GM18502 (cell line): ENCODE data around the gene SCARB1.

Source experiments
- ATAC-seq: cut with Tn5 transposase; IDR thresholded peaks from one replicate; pipeline ENCODE4 v1.9.1; 2021; ENCODE audit warnings: mild to moderate bottlenecking; ENCODE audit not compliant: unreplicated experiment, poor library complexity

The SCARB1 gene

DNA sequence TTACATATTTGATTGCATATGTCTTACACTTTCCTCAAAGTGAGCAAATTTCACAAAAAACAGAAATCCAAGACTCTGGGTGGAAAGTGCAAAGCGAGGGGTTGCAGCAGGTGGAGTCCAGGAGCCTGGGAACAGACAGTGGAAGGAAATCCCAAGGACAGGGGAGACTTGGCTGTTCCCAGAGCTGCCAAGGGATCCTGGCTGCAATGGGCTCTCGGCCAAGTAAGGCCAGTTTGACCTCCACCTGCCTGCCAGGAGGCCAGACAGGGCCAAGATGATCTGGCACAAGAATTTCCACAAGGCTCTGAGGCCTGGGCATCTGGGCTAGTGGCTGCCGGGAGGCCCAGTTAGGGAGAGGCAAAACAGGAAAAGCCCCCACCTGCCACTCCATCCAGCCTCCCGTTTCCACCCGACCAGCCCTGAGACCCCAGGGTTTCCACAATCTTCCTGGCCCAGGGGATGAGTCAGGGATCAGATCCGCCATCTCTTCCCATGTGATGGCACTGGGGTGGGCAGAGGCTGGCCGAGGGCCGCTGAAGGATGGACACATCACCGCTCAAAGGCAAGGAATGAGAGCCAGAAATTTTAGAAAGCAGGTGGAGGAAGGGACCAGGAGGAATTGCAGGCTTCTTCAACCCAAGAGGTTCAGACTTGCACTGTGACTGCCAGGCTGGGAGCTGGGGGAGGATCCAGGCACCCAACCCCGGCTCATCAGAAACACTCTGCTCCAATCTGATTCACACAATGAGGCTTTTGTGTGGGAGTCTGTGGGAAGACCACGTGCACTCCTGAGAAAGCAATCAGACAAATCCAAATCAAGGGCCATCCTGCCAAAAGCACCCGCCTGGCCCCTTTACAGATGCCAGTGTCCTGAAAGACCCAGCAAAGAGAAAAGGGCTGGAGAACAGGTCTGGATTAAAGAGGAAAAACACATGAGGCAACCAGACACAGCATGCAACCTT, 16.3 kb downstream of the SCARB1 start:
- ATAC-seq: no peak

DNA sequence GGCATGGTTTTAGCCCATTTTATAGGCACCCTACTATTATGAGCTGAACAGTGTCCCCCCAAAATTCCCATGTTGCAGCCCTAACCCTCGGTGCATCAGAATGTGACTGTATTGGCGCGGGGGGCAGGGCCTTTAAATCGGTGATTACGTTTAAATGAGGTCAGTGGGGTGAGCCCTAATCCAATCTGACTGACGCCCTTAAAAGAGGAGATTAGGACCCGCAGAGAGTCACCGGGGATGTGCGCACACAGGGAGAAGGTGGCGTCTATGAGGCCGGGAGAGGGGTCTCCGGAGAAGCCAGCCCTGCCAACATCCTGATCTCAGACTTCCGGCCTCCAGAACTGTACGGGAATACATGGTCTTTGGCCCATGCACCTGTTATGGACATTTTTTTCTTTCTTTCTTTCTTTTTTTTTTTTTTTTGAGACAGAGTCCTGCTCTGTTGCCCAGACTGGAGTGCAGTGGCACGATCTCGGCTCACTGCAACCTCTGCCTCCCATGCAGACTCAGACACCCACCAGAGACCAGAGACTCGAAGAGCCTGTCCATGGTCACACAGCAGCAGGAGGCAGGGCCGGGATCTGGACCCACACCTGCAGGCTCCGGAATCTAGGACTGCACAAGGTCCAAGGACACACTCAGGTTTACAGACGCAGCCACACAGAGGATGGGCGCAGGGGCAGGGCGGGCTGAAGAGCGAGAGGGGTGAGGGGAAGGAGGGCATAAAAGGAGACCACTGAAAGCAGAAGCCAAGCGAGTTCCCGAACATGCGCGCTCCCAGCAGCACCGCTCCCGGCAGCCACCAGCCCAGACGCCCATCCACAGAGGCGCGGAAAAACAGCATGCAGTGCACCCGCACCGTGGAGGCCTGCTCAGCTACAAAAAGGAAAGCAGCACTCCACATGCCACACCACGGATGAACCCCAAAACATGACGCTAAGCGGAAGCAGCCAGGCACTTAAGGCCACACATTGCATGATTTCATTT, 19.0 kb downstream of the SCARB1 start:
- no peak for ATAC-seq

DNA sequence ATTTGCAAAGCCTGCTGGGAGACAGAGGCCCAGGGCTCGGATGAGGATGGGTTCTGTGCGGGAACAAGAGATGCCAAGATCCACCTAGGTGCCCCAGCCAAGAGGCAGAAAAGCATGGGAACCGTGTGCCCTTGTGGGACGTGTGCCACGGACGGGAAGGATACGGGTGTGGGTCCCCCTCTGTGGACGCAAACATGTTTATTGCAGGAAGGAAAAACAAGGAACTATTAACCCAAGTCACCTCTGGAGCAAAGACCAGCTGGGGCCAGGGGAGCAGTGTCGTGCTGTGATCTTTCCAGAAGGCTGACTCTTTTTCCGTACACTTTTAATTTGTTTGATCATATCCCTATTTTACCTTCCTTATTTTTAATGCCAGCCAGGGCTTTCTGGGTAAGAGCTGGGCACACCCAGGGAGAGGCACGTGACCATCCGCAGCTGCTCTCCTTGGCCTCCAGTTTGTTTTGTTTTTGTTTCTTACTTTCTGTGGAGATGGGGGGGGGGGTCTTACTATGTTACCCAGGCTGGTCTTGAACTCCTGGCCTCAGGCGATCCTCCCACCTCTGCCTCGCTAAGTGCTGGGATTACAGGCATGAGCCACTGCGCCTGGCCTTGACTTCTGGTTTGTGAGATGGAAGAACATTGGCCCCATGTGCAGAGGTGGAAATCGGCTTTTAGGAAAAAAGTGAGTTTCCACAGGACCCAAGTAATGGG, 20.7 kb downstream of the SCARB1 start:
- no peak for ATAC-seq

DNA sequence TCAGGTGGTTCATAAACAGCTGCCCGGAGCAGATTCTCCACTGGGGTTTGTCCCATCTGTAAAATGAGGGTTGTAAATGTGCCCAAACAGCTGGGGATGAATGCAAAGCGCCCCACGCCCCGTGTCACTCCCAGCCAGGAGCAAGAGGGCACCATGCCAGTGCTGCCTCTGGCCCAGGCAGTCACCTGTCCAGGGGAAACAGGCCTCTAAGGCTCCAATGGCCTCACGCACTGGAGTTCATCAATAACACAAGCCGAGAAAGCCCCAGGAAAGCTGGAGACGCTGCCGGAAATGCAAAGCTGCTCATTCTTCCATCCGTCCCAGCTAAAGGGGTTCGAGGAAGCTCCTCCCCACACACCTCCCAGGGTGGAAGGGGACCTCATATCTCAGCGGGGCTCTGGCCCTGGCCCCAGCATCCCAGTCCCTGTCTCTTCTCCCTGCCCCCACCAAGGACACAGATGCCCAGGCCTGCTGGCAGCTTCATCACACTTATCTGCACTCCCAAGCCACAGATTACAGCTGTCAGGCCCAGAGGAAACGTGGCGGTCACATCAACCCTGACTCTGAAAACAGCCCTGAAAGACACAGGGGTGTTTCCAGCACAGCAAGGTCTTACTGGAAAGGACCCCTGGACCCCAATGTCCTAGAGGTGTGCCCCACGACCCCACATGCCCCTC, 21.5 kb downstream of the SCARB1 start:
- ATAC-seq: no peak

DNA sequence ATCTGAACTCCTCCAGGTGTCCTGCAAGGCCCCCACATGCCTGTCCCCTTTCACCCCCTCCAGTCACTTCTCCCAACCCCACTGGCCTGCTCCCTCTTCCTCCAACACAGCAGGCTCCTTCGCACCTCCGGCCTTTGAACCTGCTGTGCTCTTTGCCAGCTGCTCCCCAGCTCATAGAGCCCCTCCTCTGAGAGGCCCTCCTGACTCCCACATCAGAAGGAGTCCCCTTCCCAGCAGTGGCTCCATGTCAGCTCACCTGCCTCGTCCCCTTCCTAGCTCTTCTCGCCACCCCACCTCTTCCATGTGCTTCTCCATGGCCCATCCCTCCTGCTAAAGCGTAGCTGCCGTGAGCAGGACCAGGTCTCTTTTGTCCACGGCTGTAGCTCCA, 22.1 kb downstream of the SCARB1 start:
- ATAC-seq: no peak

DNA sequence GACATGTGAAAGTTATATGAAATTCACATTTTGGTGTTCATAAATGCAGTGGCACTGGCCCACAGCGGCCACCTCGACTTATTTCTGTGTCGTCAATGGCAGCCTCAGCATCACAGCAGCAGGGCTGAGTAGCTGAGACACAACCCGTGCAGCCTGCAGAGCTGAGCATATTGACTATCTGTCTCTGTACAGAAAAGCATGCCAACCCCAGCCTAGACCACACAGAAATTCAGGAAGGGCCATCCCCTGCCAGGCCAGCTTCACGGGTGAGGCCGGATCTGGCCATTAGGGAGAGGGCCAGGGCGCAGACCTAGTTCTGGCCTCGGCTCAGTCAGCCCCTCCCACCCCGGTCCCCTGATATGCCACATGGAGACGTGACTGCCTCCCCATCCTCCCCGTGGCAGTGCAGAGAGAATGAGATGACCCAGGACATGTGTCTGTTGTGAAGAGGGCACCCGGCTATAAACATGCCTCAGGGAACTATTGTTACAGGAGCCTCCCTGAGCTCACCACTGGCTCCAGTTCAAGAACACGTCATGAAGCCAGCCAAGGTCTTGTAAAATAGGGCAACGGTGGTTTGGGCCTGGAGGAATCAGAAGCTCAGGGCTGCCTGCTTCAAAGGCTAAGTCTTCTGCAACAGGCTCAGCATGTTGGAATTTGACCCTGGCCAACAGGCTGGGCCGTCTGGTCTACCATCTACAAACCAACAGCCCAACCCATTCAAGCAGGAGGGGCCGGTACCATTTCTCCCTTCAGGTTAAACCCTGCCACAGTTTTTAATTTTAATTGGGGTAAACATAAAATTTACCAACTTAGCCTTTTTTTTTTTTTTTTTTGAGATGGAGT, 25.5 kb downstream of the SCARB1 start:
- no peak for ATAC-seq

DNA sequence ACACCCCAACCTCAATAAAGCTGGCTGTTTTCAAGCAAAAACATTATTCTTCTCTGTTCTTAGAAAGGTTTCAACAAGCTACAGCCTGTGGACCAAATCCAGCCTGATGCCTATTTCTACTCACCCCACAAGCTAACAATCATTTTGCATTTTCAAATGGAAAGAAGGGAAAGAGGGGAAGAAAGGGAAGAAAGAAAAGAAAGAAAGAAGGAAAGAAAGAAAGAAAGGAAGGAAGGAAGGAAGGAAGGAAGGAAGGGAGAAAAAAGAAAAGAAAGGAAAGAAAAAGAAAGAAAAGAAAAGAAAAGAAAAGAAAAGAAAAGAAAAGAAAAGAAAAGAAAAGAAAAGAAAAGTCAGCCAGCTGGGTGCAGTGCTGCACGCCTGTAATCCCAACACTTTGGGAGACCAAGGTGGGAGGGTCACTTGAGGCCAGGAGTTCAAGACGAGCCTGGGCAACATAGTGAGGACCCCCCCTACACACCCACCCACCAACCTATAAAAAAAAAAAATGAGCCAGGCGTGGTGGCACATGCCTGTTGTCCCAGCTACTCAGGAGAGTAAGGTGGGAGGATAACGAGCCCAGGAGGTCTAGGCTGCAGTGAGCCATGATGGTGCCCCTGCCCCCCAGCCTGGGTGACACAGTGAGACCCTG, 26.3 kb downstream of the SCARB1 start:
- ATAC-seq: no peak

DNA sequence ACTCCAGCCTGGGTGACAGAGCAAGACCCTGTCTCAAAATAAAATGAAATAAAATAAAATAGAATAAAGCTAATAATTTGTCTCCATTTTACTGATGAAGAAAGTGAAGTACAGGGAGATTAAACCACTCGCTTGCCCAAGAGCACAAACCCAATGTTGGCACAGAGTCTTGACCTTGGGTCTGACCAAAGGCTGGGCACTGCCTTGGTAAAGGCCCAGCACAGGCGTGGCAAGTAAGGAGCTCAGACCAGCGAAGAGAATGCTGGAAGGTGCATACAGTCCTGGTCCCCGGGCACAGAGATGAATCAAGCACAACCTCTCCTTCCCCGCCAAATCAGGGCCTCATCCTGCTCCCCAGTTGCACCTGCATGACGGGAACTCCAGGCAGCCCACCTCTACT, 26.9 kb downstream of the SCARB1 start:
- ATAC-seq: no peak

DNA sequence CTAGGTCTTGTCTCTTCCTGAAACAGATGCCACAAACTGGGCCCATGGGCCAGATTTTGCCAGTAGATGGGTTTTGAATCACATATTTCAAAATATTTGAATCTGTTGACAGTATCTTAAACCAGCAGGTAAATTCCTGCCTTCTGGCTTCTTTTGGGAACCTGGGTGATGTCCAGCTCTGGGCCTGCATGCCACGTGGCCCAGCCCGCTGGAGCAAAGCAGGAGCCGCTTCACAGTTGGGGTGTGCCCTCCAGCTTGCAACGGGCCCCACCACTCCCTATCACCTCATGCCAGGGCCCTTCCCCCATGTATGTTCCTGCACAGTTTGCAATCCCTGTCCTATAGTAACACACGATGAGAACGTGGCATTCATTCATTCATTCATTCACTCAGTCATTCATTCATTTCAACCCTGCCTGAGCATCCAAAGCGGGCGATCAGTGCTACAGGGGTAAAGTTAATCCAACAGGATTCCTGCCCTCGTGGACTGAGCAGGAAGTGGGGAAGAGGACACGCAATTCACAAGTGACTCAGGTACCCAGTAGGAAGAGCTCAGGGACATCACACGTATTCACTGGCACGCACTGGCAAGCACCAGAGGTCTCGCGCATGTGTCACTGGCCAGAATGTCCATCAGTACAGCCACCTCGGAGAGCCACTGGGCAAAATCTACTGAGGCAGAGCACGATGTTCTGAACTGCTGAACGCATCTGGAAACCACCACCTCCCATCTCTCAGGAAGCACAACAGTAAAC, 27.8 kb downstream of the SCARB1 start:
- ATAC-seq: no peak

DNA sequence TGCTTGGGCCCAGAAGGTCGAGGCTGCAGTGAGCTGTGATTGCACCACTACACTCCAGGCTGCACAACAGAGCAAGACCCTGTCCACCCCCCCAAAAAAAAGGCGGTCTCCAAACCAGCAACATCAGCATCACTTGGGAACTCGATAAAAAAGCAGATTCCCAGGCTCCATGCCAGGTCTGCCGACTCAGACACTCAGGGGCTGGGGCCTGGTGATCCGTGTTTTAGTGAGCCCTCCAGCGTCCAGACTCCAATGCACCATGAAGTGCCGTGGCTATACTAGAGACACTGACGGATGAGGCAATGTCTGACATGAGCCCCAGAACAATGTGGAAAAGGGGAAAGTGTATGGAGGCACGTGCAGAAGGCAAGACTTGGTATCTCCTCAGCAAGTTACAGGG, 28.8 kb downstream of the SCARB1 start:
- no peak for ATAC-seq

DNA sequence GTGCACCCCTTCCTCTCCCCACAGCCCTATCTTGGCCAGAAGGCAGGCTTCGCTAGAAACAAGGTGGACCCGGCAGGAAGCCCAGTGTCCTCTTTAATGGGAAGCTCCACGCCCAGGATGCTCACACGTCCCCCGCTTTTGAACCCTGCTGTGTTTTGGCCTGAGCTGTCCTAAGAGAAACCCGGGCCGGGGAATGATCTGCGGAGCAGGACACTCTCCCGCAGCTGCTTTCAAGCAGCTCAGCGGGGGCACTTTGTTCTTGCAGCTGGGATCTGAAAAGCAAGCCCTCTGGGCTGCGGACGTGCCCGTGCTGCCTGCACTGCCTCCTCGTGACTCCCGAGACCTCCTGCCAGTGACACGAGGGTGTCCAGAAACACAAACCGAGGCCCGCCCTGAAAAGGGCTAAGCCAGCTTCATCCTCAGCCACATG, 30.0 kb downstream of the SCARB1 start:
- ATAC-seq: no peak

DNA sequence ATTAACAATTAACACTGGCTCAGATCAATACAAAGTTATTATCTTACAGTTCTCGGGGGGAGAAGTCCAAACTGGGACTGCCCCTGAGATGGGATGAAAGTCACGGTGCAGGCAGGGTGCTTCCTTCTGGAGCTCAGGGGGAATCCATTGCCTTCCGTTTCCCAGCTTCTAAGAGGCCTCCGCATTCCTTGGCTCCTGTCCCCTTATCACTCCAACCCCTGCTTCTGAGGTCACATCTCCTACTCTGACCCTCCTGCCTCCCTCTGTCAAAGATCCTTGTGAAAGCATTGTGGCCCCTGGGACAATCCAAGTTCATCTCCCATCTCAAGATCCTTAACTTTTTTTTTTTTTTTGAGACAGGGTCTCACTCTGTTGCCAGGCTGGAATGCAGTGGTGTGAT, 30.8 kb downstream of the SCARB1 start:
- no peak for ATAC-seq

DNA sequence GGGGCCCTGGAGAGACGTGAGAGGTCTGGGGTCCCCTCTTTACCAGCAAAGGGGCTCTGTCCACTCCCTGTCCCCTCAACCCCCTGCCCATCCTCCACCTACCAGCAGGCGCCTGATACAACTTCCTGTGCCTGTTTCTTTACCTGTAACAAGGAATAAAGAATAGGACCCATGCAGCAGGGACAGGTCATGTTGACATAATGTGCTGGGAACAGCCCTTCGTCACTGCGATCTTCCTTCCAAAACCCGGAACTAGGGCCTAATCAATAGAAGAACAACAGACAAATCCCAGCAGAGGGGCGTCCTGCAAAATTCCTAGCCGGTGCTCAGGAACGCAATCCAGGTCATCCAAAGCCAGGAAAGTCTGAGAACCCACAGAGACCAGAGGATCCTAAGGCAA, 32.1 kb downstream of the SCARB1 start:
- no peak for ATAC-seq

DNA sequence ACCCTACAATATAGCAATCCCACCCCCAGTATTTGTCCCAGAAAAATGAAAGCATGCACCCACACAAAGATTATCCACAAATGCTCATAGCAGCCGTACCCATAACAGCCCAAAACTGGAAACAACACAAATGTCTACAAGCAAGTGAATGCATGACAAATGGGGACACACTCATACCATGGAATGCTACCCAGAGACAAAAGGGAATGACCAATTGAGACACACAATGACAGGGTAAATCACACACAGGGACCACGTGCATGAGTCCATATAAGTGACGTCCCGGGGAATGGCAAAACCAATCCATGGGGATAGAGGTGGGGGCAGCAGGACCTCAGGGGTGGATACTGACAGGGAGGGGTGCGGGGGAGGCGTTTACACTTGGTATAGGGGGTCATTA, 33.4 kb downstream of the SCARB1 start:
- no peak for ATAC-seq

DNA sequence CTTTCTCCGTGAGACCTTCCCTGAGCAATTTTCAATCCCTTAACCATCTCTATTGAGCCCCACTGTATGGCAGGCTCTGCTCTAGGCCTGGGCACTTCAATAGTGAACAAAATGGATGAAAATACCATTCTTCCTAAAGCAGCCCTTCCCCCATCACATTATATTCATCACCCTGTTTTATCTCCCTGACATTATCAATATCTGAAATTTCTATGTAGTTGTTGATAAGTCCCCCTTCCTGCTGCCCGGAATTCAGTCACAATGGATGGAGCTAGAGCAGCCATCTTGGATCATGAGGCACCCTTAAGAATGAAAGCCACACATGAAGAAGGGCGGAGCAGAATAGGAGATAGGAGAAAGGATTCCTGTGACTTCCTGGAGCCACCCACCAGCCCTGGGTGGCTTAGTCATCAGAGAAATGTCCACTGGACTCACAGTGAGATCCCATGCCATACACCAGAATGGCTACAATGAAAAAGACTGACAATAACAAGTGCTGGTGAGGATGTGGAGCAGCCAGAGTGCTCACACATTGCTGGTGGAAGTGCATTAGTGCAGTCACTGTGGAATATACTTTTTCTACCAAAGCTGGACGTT, 33.9 kb downstream of the SCARB1 start:
- no peak for ATAC-seq

DNA sequence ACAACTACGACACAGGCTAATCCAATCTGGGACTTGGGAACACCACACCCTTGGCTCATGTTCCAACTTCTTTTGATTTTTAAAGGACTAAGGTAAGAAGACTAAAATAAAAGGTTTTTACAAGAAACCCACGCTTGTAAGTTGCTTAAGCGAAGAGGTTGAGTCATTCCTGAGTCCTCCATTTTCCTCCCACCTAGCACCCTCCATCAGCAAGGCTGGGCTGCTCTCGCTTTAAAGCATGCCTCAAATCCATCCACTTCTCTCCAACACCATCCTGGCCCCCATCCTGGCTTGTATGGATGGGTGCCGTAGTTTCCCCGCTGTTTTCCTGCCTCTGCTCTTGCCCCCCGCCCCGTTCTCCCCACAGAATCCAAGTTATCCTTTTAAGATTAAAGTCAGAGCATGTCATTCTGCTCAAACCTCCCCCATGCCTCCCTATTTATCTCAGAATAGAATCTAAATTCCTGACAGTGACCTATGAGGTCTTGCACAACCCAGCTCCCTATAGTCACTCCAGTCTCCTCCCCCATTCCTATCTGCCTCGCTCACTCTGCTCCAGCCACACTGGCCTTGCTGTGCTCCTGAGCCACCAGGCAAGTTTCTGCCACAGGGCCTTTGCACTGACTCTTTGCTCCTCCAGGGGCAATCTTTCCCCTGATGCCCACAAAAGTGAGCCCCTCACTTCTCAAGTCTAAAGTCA, 34.5 kb downstream of the SCARB1 start:
- ATAC-seq: no peak
